GM18858 (cell line): ENCODE data around the gene NR2F1.
"Not testable (repeated sequence)": the region's sequence is repeated elsewhere in the genome, so short reads cannot be mapped to it uniquely, and the experiment has no call there.

Experiments
- ATAC-seq: cut with Tn5 transposase; IDR thresholded peaks from one replicate; pipeline ENCODE4 v1.9.1; 2021; ENCODE audit not compliant: unreplicated experiment

Gene NR2F1

DNA sequence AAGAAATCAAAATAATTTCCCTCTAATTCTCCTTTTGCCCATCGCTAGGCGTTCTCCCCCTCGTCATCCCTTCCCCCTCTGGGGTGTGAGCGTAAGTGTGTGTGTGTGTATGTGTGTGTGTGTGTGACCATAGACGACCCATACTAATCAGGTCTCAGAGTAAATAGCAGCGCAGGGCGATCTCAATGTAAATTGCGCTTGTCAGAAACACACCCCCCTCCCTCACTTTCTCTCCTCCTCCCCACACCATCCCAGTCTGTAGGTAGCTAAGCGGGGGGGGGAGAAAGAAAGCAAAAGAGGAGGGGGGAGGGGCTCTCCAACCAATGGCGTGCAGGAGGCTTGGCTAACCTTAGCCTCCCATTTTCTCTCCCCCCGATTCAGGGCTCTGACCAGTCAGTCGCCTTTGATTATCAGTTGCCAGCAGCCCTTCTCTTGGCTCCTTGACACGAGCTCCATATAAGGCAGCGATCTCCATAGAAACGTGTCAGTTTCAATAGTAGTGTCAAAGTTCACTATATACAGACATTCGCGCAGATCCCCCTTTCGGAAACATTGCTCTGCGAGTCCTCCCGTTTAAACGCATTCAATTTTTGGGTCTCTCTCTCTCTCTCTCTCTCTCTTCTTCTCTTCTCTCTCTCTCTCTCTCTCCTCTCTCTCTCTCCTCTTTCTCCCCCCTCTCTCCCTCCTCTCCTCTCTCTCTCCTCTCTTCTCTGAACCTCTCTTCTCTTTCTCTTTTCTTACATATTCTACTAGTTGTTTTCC is at the start of gene NR2F1:
NR2F1 (plus strand) TSS at position 546 of the 762 bp plus-strand sequence. CDS start 1,802 bp downstream, outside the sequence.
- no peak for ATAC-seq

DNA sequence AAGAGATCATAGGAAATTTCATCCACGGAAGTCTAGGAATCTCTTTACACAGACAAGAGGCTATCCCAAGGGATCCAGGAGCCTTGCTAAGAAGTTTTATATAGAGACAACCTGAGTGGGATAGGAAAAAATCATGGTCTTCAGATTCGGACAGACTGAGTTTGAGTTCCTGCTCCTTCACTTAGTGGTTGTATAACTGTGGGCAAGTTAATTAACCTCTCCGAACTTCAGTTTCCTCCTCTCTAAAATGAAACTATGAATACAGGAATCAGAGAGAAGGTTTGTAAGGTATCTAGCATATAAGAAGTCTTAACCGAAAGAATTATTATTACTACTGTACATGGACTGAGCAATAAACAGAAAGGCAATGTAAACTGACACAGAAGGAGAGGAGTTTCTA is 37.1 kb upstream of the NR2F1 start:
- ATAC-seq, result no peak

DNA sequence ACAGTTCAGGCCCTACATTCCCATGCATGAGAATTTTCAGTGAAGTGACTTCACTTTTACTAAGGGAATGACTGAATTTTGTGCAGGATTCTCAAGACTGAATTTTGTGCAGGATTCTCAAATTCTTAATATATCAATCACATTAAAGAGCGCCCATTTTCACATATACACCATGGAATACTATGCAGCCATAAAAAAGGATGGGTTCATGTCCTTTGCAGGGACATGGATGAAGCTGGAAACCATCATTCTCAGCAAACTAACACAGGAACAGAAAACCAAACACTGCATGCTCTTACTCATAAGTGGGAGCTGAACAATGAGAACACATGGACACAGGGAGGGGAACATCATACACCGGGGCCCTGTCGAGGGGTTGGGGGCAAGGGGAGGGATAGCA is 33.4 kb upstream of the NR2F1 start:
- ATAC-seq, result not testable (repeated sequence)

DNA sequence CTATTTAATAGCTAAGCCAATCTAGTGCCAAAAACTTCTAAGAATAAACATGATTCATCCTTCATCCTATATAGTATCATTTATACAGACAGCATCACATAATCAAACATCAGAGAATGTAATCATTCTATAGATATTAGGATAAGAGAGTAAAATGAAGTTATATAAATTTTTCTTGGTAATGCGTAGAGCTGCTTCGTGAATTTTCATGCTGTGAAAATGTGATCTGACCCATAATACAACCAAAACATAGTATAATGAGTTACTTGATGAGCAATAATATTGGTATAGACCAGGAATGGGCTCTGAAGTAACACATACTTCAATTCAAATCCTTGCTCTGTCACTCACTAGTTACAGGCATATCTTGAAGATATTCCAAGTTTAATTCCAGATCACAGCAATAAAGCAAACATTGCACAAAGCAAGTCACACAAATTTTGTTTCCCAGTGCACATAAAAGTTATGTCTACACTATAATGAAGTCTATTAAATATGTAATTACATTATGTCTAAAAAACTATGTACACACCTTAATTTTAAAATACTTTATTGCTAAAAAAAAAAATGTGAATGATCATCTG is 25.9 kb upstream of the NR2F1 start:
- ATAC-seq, result no peak

DNA sequence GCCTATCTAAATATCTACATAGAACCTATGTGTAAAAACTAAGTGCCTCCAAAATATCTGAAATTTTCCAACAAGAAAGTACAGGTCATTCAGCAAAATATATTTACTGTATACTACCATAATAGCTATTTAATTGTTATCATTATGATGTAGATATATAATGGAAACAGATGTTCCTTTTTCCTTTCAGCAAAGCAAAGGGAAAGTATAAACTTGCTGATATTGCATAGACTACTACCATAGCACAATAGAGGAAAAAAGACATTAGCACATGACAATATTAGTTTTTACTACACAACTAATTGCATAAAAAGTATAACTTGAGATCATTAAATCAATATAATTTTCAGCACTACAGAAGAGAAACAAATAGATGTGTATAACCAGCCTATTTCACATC is 16.9 kb upstream of the NR2F1 start:
- no peak for ATAC-seq

DNA sequence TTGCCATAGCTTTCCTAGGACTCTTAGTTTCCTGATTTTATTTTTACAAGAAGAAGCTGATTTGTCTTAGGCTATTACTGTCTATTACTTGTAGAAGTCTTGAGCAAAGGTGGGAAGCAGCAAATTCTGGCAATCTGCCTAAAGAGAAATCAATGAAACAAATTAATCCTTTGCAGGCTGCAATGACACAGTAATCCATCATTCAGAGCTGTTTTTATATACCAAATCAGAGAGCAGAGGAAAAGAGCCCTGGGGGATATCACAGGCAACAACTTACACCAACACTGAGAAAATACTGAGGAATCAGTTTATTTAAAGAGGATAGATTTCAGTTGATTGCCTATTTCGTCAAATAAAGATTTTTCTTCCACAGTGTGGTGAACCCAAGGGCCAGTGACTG is 15.6 kb upstream of the NR2F1 start:
- no peak for ATAC-seq

DNA sequence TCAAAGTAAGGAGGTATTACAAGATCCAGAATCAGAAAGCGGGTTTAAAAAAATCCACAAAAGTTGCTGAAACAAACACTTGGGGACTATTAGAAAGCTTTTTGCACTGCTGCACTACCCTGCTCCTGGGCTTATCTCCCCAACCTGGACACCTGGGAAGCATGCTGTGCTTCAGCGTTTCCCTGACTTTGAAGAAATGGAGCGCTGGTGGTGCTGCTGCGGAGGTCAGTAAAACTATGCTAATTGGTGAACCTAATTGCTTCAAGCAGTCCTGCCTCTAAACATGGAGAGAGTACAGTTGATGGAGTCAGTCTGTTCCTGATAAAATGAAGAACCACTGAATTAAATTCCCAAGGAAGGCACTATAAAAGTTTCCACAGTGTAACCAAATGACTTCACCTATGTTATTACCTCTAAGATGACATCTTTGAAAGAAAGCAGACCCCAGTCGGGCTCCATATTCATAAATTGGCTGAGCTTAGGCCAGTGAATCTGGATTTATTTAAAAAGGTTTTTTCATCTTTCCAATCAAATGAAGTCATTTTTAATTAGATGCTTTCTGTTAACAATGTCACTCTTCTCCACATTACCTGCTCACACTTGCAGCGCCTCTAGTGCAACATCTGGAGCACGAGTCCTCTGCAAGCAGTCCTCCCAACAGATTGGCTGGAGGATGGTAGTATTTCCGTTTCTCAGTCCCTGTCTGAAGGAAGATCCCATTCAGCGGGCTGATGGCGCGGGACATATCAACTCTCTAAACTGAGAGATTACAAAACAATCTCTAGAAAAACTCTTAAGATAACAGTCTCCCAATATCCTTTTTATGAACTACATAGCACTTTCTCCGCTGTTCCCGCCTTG is 13.5 kb upstream of the NR2F1 start:
- no peak for ATAC-seq

DNA sequence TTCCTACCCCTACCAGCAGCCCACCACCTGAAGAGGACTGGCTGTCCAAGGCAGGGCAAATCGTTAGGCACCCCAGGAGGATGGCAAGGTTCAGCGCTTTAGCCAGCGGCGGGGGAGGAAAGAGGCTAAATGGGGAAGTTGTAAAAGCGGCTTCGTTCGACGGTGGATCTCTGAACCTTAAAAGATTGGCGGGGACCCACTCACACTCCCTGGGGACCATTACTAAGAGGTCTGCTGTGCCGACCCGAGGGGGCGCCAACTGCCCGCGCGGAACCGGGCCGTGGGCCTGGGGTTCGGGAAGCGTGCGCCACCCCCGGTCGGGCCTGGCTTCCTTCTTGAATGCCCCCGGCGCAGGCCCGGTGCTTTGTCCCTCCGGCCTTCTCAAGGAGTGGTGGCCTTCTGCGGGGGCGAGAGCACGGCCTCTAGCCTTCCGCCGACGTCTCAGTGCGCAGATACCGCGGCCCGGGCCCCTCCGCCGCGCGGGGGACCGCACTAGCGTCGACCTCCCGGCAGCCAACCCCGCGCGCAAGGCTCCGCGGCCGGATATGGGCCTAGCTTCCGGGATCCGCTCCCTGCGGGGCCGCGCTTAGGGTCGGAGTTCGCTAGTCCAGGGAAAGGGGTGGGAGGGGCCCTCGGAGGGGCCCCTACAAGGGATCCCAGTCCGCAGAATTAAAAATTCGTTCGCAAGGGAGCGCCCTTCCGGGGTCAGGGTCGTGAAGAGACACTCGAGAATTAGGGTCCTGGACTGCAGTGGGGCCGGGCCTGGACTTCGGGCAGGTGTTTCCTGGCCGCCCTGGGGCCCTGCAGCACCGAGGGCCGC is 12.5 kb upstream of the NR2F1 start:
- ATAC-seq, result no peak

DNA sequence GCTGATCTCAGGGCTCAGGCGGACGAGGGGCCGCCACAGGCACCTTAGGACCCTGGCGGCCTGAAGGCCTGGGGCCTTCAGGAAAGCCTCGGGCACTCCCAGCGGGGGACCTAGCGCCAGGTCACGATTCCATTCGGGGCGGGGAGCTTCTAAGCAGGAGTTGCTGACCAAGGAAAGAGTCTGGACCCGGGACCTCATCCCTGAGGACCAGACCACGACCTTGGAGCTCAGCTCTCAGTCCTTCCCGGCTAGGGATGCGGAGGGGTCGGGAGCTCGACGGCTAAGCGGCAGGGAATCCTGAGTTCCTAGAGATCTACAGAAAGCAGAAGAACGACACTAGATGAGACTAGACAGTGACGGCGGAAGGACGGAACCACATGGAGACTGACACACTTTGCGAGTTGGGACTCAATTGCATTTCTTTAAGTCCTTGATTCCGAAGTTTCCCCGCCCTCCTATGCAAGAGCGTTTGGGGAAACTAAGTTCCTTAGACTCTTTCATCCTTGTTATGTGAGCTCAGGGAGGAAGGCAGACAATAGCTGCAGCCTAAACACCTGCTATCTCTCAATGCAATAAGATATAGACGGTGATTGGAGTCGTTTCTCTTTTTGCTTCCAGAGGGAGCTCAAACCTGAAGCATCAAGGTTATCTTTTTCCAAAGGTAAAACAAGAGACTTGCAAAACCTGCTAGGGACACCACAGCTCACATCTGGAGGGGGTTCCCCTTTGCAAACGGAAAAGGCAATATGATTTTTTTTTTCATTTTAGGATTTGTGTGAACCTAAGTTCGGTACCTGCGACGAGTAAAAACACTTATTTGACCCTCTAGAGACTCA is 11.7 kb upstream of the NR2F1 start:
- no peak for ATAC-seq

DNA sequence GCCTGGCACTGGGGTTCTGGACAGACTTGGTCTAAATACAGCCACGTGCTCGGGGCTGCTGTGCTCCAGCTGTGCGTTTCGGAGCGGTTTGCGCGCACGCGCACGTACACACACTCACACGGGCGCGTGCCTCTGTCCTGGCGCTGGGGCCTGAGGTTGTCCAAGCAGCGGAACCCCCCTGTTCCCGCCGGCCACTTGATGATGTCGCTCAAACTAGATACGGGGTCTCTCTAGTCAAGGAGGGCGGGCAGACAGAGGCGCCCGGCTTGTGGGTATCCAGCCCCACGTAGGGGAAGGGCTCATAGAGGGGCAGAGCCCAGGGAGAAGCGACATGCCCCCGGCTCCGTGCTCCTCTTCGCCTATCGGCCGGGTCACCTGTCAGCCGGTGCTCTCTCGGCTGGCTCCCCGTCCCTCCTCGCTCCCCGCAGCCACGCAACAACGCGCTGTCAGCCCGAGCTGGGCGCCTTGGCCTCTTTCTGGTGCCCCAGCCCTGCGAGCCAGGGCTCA is 10.9 kb upstream of the NR2F1 start:
- no peak for ATAC-seq

DNA sequence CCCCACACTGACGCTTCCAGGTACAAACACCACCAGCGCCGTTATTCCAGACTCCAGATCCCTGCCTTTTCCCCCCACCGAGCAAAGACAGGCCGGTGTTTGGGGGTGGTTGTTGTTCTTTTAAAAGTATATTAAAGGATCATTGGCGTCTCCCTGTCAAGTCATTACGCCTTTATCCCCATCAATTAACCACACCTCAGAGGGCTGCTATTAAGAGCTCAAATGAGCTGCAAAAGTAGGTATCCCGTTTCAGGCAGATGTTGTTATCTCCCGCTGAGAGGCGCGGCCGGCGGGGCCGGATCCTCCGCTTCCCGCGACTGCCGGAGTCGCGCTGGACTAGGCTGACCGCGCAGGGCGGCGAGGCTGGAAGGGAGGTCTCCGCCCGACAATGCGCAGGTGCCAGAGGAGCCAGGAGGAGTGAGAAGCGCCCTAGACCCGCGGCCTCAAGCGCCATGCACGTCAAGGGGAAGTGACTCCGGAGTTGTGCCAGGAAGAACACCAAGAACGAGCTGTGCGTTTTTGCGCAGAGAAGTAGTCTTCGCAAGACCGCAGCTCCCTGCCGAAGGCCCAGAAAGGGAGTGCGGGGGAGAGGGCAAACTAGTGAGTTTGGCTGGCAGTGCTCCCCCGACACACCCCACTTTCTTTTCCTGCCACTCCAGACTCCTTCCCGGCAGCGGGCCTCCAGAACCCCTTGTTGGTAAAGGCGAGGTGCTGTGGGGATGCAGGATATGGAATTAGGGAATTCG is 10.2 kb upstream of the NR2F1 start:
- ATAC-seq, result no peak

DNA sequence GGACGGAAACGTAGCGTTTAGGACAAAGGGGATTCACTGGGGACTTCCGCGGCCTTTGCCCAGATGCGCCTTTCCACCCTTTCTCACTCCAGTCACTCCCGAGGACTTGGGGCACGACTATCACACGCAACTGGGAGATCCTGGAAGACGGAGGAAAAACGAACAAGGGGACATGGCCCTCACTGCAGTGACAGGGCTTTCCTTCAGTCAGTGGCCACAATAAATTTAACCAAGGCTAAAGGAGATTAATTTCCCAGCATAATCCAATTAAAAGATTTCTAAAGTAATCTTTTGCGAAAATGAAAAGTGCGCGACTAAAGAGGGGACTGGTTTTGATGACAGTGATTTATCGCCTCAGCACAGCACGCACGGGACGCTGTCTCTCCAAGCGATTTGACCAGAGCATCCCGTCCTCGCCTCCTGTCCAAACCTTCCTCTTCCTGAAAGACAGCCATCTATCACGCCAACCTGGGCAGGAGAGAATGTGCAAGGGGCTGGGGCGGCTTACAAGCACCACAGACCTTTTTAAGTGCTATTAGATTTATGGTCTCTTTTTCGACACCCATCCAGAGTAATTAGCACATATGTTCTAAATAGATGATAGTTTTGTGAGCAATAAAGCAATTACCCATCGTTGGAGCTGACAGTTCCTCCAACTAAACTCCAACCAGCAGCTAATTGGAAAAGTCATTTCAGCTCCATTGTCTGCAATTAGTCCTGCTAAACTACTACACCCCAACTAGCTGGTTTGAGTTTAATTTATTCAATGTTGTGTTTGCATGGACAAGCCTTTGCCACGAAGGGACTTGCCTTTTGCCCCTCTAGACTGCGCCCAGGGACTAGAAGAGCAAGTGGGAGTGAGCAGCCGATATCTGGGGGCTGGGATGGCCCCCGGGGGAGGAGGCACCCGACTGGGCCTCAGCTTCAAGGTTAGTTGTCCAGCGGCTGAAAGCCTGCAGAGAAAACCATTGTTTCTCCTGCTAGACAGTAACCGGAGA is 9.4 kb upstream of the NR2F1 start:
- ATAC-seq, result no peak

DNA sequence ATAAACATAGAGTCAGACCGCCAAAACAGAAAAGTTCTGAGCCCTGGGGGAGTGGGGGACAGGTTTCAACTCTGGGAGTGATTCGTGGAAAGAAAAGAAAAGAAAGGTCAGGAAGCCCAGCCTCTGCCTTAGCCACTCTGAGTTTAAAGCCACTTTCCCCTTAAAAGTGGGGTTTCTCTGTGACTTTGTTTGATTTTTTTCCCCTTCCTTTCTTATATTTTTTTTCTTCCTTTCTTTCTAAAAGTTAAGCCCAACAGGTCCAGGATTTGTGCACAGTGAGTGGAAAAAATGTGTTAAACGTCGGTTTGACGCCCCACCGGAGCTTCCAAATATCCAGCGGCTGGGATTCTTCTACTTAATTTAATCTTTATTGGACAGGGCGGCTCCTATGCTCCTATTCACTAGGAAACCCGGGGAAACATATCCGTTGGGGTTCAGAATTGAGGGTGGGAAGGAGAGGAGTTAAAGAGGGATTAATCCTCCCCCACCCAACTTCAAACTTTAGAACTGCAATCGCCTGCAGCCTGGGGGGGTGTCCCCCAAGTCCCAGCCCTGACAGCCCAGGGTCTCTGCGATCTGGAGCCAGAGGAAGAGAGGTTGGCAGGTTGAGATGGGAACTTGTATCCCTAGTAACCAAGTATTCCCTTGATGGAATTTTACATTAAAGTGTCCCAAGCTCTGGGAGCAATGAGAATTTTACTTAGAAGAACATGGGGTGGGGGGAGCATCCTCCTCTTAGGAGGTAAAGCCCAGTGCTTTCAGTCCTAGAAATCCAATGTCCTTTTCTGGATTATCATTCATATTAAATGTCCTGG is 8.3 kb upstream of the NR2F1 start:
- ATAC-seq, result no peak

DNA sequence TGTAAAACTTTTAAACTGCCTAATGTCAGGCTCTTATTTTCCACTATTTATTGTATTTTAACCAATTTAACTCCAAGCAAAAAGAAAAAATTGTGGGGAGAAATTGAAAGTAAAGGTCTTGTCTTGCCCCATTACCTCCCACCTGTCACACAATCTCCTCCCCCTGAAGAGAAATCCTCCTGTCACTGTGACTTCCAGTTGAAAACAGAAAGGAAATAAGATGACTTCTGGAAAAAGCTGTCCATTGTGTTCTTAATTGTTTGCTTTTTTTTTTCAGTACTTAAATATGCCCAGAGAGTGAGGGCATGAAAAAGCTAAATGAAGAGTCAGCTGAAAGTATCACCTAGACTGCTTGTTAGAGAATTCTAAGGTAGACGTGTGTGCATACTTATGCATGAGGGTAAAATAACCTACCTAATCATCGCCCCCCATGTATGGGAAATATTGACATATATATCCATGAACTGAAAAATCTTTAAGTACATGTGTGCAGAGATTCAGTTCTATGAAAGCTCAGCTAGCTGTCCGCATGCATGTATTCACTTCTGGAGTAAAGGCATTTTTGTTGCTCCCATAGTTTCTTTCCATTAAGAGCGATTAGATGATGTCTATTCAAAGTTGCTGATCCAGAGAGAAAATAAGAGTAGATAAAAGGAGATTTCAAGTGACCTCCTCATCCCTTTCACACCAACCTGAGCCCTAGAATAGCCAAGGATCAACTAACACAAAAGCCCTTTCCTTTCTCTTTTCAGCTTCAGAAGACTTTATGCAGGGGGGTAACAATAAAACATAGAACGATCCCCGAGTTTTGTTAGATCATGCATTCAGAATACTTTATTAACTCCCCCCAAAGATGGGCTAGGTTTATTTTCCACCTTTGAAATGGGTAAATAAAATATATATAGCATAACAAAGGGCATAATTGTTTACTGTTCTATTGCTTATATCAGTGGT is 7.3 kb upstream of the NR2F1 start:
- ATAC-seq, result no peak

DNA sequence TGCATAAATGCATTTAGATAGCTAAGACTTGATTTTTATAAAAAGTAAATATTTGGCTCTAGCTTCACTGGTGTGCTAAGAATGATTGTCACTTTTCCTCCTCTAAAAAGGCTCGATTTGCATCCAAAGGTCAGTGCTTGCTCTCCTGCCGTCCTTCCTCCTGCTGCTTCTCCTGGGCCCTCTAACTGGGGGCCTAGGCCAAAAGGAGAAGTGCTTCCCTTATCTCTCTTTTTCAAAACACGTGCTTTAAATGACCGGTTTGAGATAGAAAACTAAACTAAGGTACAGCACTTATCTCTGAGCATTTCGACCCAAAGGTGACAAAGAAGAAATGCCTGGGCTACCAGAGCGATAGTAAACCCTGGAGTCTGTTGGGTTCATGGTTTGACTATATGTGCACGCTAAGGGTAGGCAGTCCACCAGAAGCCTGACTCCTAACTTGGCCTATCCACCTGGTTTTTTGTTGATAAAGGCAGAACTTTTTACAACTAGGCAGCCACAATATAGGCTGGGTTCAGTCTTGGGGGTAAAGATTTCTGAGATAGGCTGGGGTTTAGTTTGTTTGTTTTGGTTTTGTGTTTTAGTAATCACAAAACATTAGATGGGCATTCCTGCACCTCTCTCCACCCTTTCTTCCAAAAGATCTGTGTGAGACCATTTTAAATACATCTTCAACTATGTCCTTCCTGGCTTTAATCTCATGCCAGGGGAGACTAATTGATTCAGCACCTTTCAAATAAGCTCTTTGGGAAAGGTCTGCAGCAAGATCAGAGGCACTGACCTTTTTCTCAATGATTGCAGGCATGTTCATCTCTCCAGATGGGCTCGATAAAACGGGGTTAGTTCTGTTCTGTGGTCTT is 5.8 kb upstream of the NR2F1 start:
- ATAC-seq, result no peak
